Fibroblast of lung (primary cell): Measurements from ENCODE around the gene CD300LF. TPM values are rescaled to one million over a fixed set of nuclear protein-coding genes. Genes with fewer than 3 reads are reported as not detected.

Experiments
- DNase-seq, 2 donors: peaks; one replicate each; pipeline versions ENCODE4 v3.0.0 to v3.0.0-alpha.2; 2010; ENCODE audit warnings: low read depth in 2 of 2
- H2AFZ ChIP-seq: 2 replicates; pipeline ENCODE4 v1.5.1; 2012; ENCODE audit warnings: low read length, control low read depth, inconsistent platforms
- H3K27ac ChIP-seq: 2 replicates; pipeline ENCODE4 v1.5.1; 2011; ENCODE audit warnings: low read length, control low read depth; ENCODE audit not compliant: insufficient read depth
- H3K27me3 ChIP-seq: 2 replicates; pipeline ENCODE4 v1.5.1; 2011; ENCODE audit warnings: mild to moderate bottlenecking, low read length; ENCODE audit not compliant: control insufficient read depth, insufficient read depth
- H3K36me3 ChIP-seq: 2 replicates; pipeline ENCODE4 v1.5.1; 2011; ENCODE audit warnings: low read length; ENCODE audit not compliant: control insufficient read depth, insufficient read depth
- H3K4me1 ChIP-seq: 2 replicates; pipeline ENCODE4 v1.5.1; 2011; ENCODE audit warnings: low read length; ENCODE audit not compliant: control insufficient read depth, insufficient read depth; ENCODE audit errors: extremely low read depth
- H3K4me2 ChIP-seq: 2 replicates; pipeline ENCODE4 v1.5.1; 2011; ENCODE audit warnings: low read length, control low read depth; ENCODE audit not compliant: insufficient read depth; ENCODE audit errors: extremely low read depth
- H3K4me3 ChIP-seq, 4 experiments: fragments of 200-600 bp in 1 of 4; sonication (generic) in 1 of 4; replicated peaks in 1 of 4; 2 replicates each; pipeline ENCODE4 v1.5.1; 2011 to 2016; ENCODE audit warnings: low read length in 4 of 4, low read depth in 3 of 4, mild to moderate bottlenecking in 3 of 4, control low read depth in 2 of 4, inconsistent platforms in 1 of 4, mixed read lengths in 1 of 4; ENCODE audit not compliant: insufficient read depth in 1 of 4; ENCODE audit errors: control extremely low read depth in 1 of 4
- H3K79me2 ChIP-seq: 2 replicates; pipeline ENCODE4 v1.5.1; 2012; ENCODE audit warnings: mild to moderate bottlenecking, low read length, inconsistent platforms; ENCODE audit not compliant: control insufficient read depth, insufficient read depth
- H3K9ac ChIP-seq: 2 replicates; pipeline ENCODE4 v1.5.1; 2011; ENCODE audit warnings: mild to moderate bottlenecking, low read length, control low read depth; ENCODE audit not compliant: insufficient read depth
- H3K9me3 ChIP-seq: 2 replicates; pipeline ENCODE4 v1.5.1; 2012; ENCODE audit warnings: low read depth, low read length; ENCODE audit not compliant: control insufficient read depth, insufficient read depth
- H4K20me1 ChIP-seq: 2 replicates; pipeline ENCODE4 v1.5.1; 2011; ENCODE audit warnings: low read length; ENCODE audit not compliant: control insufficient read depth, insufficient read depth; ENCODE audit errors: extremely low read depth
- EZH2 ChIP-seq: IDR thresholded peaks from 2 replicates; pipeline ENCODE4 v1.5.1; 2012; ENCODE audit warnings: low read length, control low read depth, mild to moderate bottlenecking; ENCODE audit errors: missing control alignments
- polyA plus RNA-seq, 2 donors: library from polyadenylated mRNA; depleted of rRNA in 1 of 2; stranded (reverse) in 1 of 2; unstranded in 1 of 2; fragments of >200 nt; gene quantifications; 2 replicates each; pipeline ENCODE4 v1.2.1, GENCODE V29; 2011 to 2012; ENCODE audit warnings: missing spikeins in 1 of 2
- total RNA-seq: library from RNA; depleted of rRNA; stranded (reverse); fragments of >200 nt; gene quantifications from 2 replicates; pipeline ENCODE4 v1.2.1, GENCODE V29; 2014
- TF ChIP-seq, protein P1 (sequence below), 2 donors: IDR thresholded peaks in 1 of 2; conservative IDR thresholded peaks in 1 of 2; 1 replicate in 1 of 2; 2 replicates in 1 of 2; pipeline ENCODE4 v1.5.1; 2011 to 2012; ENCODE audit warnings: low read length in 2 of 2, control low read depth in 1 of 2, inconsistent platforms in 1 of 2, low read depth in 1 of 2, mild to moderate bottlenecking in 1 of 2

Gene CD300LF
- total and polyA plus RNA-seq, 2 donors (not counting 1 experiment from before 2014, with no cell fraction given) = not detected

- no peak for TF ChIP-seq EZH2
- TF ChIP-seq, protein P1, sequence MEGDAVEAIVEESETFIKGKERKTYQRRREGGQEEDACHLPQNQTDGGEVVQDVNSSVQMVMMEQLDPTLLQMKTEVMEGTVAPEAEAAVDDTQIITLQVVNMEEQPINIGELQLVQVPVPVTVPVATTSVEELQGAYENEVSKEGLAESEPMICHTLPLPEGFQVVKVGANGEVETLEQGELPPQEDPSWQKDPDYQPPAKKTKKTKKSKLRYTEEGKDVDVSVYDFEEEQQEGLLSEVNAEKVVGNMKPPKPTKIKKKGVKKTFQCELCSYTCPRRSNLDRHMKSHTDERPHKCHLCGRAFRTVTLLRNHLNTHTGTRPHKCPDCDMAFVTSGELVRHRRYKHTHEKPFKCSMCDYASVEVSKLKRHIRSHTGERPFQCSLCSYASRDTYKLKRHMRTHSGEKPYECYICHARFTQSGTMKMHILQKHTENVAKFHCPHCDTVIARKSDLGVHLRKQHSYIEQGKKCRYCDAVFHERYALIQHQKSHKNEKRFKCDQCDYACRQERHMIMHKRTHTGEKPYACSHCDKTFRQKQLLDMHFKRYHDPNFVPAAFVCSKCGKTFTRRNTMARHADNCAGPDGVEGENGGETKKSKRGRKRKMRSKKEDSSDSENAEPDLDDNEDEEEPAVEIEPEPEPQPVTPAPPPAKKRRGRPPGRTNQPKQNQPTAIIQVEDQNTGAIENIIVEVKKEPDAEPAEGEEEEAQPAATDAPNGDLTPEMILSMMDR (conservative IDR thresholded peaks at IDR 0.05 in 1 of 2, IDR thresholded peaks at IDR 0.05 in 1 of 2; ENCODE audit: low read depth in 1 of 2, low read length in 2 of 2) = no peak
- DNase-seq = no peak
- H2AFZ ChIP-seq = no peak overlapping the region
- no peaks in the 10 kb centered on the region for H3K36me3 ChIP-seq
- no peak overlapping the region for H3K4me3 ChIP-seq
- H3K79me2 ChIP-seq = no peaks in the 10 kb centered on the region
- no peaks in the 10 kb centered on the region for H4K20me1 ChIP-seq
- peaks cover 3% of the 10 kb centered on the region for H3K27me3 ChIP-seq
- peaks cover 8% of the 10 kb centered on the region for H3K4me1 ChIP-seq
- H3K9me3 ChIP-seq = no peaks in the 10 kb centered on the region
- H3K9ac ChIP-seq = no peak overlapping the region
- H3K27ac ChIP-seq = no peak overlapping the region
- H3K4me2 ChIP-seq = no peak overlapping the region
Measured at GRCh38 chr17:74743755-74744154, 31.0 kb upstream of the CD300LF start.

DNA sequence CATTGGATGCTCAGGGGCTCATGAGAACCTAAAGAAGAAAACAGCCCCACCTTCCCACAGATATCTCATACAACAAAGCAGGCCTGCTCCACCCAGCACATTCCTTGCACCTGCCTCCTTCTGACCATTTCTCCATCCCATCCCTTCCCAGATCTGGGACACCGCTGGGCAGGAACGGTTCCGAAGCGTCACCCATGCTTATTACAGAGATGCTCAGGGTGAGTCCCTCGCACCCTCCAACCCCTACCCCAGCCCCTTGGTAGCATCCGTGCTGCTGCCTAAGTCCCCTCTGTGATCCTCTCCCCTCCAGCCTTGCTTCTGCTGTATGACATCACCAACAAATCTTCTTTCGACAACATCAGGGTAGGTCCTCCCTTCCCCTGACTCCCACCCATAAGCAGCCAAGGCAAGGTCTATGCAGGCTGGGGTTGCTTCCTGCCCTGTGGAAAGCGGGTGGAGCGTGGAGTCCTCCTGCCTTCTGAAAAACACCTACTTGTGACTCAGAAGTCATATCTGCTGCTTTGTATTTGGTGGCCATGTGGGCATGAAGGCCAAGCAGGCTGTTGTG, 30.3 kb upstream of the CD300LF start:
- Histone ChIP-seq H3K4me3 (no peak overlapping the region), H3K9ac (no peak overlapping the region), H3K27me3 (peaks cover 9% of the 10 kb centered on the region), H3K27ac (no peak overlapping the region), H3K79me2 (no peaks in the 10 kb centered on the region), H2AFZ (no peak overlapping the region), H3K4me1 (peaks cover 8% of the 10 kb centered on the region), H3K4me2 (no peak overlapping the region), H3K9me3 (no peaks in the 10 kb centered on the region), H3K36me3 (no peaks in the 10 kb centered on the region), H4K20me1 (no peaks in the 10 kb centered on the region)
- no peak for DNase-seq
- TF ChIP-seq EZH2 = no peak
- TF ChIP-seq, protein P1 (conservative IDR thresholded peaks at IDR 0.05 in 1 of 2, IDR thresholded peaks at IDR 0.05 in 1 of 2; ENCODE audit: low read depth in 1 of 2, low read length in 2 of 2) = no peak

DNA sequence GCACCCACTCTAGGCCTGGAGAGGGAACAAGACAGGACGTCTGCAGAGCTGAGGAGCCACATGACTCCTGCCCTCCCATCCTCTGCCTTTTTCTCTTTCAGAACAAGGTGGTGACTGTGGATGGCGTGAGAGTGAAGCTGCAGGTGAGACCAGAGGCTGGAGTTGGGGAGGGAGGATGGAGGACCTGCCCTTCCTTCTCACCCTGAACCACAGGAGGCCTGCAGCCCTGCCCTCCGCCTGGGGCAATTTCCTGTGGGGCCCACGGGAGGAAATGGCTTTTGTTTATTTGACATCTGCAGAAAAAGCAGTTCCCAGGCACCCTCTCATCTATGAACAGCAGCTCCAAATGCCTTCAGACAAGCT, 29.4 kb upstream of the CD300LF start:
- Histone ChIP-seq H3K79me2 (no peaks in the 10 kb centered on the region), H3K27ac (no peak overlapping the region), H2AFZ (no peak overlapping the region), H3K9ac (no peak overlapping the region), H3K4me2 (no peak overlapping the region), H3K9me3 (no peaks in the 10 kb centered on the region), H3K36me3 (no peaks in the 10 kb centered on the region), H3K4me3 (no peak overlapping the region), H3K27me3 (peaks cover 19% of the 10 kb centered on the region), H4K20me1 (no peaks in the 10 kb centered on the region), H3K4me1 (peaks cover 4% of the 10 kb centered on the region)
- no peak for TF ChIP-seq EZH2
- TF ChIP-seq, protein P1 (conservative IDR thresholded peaks at IDR 0.05 in 1 of 2, IDR thresholded peaks at IDR 0.05 in 1 of 2; ENCODE audit: low read depth in 1 of 2, low read length in 2 of 2) = no peak
- no peak for DNase-seq
